HL-60 (cell line): ENCODE data around the gene TGFB1.
A peak's percentile ranks its signal among the peaks of the same experiment; 100 is the strongest.

Experiments used
- DNase-seq, 2 experiments: peaks; one replicate each; pipeline ENCODE4 v3.0.0-alpha.2; 2010 to 2020; ENCODE audit warnings: low read depth in 1 of 2, low spot score in 1 of 2
- H3K27ac ChIP-seq: fragments of 250-450 bp; sonication (Bioruptor Pico); replicated peaks from 2 replicates; pipeline ENCODE4 v1.5.1; 2020; ENCODE audit warnings: mild to moderate bottlenecking, moderate library complexity
- H3K27me3 ChIP-seq: fragments of 250-450 bp; sonication (Bioruptor Pico); 2 replicates; pipeline ENCODE4 v1.5.1; 2021; ENCODE audit warnings: mild to moderate bottlenecking, moderate library complexity; ENCODE audit not compliant: insufficient read depth, poor library complexity, severe bottlenecking
- H3K4me3 ChIP-seq: replicated peaks from 2 replicates; pipeline ENCODE4 v1.5.1; 2011; ENCODE audit warnings: mild to moderate bottlenecking, control low read depth, low read length; ENCODE audit not compliant: insufficient read depth
- CTCF ChIP-seq: IDR thresholded peaks from one replicate; pipeline ENCODE4 v1.5.1; 2011; ENCODE audit warnings: low read length, control low read depth, inconsistent platforms; ENCODE audit not compliant: insufficient read depth
- GABPA ChIP-seq: IDR thresholded peaks from 2 replicates; pipeline ENCODE4 v1.6.1; 2012; ENCODE audit warnings: low read depth
- POLR2AphosphoS5 ChIP-seq: IDR thresholded peaks from 2 replicates; pipeline ENCODE4 v1.6.1; 2012; ENCODE audit warnings: low read depth
- SPI1 ChIP-seq: IDR thresholded peaks from 2 replicates; pipeline ENCODE4 v1.6.1; 2012; ENCODE audit warnings: low read depth, mild to moderate bottlenecking, borderline replicate concordance
- TF ChIP-seq, protein P1 (sequence below): IDR thresholded peaks from 2 replicates; pipeline ENCODE4 v1.6.1; 2012; ENCODE audit warnings: low read depth; ENCODE audit not compliant: insufficient replicate concordance

Gene TGFB1

DNA sequence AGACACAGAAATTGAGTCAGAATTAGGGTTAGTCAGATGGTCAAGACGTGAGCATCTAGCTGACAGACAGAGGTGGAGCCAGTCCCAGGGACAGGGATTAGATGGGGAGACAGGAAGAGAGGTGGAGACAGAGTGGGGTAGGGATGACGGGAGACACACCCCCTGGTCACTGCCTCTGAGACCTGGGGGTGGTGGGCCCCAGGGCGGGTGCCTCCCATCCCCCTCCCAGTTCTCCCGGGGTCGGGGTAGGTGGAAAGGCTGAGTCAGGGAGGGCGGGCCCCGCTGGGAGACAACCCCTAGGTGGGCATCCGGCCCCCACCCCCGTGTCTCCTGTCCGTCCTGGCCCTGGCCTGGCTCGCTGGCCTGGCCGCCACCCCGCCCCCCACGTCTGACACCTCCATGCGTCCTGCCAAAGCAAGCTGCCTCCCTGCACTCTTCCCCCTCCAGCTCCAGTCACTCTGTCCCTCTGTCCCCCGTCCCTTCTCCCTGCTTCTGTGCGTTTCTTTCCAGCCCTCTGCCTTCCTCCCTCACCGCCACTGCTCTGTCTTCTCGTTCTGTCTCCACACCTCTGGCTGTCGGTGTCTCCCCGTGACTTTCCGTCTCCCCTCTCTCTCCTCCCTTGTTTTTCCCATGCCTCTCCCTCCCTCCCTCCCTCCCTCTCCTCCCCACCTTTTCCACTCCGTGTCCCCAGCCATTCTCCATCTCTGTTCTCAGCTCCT, 28.6 kb downstream of the TGFB1 start:
- Histone ChIP-seq H3K27ac (no peak overlapping the region), H3K27me3 (no peaks in the 10 kb centered on the region), H3K4me3 (no peak overlapping the region)
- peak; percentile 18; the same call in 1 of the 2 replicates for TF ChIP-seq POLR2AphosphoS5
- no peak for TF ChIP-seq CTCF
- DNase-seq = no peak

DNA sequence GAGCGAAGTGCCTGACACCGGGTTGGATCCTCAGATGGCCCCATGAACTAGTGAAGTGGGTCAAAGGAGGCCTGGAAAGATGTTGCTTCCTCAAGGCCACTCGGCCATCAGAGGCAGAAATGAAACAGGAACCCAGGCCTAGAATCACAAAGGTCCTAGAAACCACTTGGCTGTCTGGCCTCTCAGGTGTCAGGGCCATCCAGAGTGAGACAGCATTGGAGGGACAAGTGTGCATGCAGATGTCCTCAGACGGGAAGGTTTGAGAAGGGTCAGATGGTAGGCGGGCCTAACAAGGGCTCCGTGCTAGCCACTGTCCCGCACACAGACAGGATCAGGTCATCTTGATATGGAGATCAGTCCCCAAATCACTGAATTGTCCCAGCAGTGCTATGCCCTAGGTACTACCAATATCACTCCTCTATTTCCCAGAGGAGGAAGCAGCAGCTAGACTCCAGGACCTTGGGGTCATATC, 29.5 kb downstream of the TGFB1 start:
- no peak for DNase-seq
- TF ChIP-seq CTCF (no peak), GABPA (no peak), SPI1 (no peak), POLR2AphosphoS5 (no peak)
- TF ChIP-seq, protein P1, sequence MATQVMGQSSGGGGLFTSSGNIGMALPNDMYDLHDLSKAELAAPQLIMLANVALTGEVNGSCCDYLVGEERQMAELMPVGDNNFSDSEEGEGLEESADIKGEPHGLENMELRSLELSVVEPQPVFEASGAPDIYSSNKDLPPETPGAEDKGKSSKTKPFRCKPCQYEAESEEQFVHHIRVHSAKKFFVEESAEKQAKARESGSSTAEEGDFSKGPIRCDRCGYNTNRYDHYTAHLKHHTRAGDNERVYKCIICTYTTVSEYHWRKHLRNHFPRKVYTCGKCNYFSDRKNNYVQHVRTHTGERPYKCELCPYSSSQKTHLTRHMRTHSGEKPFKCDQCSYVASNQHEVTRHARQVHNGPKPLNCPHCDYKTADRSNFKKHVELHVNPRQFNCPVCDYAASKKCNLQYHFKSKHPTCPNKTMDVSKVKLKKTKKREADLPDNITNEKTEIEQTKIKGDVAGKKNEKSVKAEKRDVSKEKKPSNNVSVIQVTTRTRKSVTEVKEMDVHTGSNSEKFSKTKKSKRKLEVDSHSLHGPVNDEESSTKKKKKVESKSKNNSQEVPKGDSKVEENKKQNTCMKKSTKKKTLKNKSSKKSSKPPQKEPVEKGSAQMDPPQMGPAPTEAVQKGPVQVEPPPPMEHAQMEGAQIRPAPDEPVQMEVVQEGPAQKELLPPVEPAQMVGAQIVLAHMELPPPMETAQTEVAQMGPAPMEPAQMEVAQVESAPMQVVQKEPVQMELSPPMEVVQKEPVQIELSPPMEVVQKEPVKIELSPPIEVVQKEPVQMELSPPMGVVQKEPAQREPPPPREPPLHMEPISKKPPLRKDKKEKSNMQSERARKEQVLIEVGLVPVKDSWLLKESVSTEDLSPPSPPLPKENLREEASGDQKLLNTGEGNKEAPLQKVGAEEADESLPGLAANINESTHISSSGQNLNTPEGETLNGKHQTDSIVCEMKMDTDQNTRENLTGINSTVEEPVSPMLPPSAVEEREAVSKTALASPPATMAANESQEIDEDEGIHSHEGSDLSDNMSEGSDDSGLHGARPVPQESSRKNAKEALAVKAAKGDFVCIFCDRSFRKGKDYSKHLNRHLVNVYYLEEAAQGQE = no peak
- Histone ChIP-seq H3K27ac (peak overlapping the region; percentile 37; the same call in 1 of the 2 replicates), H3K4me3 (no peak overlapping the region), H3K27me3 (no peaks in the 10 kb centered on the region)

DNA sequence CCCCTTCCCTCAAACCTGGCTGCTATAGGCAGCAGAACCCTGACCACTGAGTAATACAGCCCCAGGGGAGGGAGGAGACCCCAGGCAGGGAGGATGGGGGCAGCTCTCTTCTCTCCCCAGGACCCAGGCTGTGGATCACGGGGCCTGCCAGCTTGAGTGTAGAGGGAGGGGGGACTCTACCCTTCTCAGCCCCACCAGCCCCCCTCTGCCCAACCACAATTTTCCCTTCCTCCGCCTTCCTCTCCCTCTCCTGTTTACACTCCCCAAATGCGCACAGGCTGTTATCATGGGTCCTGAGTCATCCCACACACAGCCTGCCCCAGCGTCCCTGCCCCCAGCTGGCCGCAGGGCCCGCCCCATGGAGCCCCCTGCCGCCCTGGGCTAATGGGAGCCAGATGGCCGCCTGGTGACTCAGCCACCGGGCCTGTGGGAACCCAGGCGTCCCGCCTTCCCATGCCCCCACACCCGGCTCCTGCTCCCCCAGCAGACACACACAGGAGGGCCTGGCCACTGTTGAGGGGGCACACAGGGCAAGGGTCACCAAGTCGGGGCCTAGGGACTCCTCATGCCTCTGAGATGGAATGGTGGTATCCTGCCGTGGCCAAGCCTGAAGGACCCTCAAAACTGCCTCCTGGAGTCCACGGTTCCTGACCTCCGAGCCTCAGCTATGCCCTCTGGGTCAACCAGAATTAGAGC, 30.1 kb downstream of the TGFB1 start:
- TF ChIP-seq POLR2AphosphoS5 (peak; percentile 66), GABPA (no peak), CTCF (no peak), SPI1 (no peak)
- TF ChIP-seq, protein P1 = no peak
- peak; percentile 49 to 61 for DNase-seq
- no peaks in the 10 kb centered on the region for H3K27me3 ChIP-seq
- peak overlapping the region; percentile 37 for H3K27ac ChIP-seq
- H3K4me3 ChIP-seq = no peak overlapping the region
